ENCODE measurements around the gene HSD17B7.

DNA sequence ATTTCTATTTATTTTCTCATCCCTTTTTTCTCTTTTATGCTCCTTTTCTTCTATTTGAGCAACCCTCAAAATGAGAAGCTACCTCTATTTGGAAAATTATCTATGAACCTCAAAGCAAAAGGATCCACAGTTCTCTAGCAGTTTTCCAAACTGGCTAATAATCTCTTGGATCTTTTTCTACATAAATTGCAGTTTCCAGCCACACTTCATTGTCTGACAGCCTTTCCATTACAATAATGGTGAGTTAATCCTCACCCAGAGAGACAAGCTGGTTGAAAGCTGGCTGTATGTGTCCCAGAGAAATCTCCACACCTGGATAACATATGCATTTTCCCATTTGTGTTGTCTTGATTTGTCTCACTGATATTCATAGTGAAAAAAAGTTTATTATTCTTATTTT lies 16.5 kb upstream of the HSD17B7 start:
- TF ChIP-seq, protein P1, sequence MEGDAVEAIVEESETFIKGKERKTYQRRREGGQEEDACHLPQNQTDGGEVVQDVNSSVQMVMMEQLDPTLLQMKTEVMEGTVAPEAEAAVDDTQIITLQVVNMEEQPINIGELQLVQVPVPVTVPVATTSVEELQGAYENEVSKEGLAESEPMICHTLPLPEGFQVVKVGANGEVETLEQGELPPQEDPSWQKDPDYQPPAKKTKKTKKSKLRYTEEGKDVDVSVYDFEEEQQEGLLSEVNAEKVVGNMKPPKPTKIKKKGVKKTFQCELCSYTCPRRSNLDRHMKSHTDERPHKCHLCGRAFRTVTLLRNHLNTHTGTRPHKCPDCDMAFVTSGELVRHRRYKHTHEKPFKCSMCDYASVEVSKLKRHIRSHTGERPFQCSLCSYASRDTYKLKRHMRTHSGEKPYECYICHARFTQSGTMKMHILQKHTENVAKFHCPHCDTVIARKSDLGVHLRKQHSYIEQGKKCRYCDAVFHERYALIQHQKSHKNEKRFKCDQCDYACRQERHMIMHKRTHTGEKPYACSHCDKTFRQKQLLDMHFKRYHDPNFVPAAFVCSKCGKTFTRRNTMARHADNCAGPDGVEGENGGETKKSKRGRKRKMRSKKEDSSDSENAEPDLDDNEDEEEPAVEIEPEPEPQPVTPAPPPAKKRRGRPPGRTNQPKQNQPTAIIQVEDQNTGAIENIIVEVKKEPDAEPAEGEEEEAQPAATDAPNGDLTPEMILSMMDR (conservative IDR thresholded peaks at IDR 0.05), result no peak
- TF ChIP-seq ZFX (IDR thresholded peaks at IDR 0.05), result no peak
